Neural cell (in vitro differentiated cells): ENCODE data around the gene CDK17.

ENCODE experiments used
- CTCF ChIP-seq: fragments of 450-650 bp; IDR thresholded peaks from 2 replicates; pipeline ENCODE4 v1.5.1; 2014; ENCODE audit warnings: antibody characterized with exemption, mild to moderate bottlenecking, moderate library complexity; ENCODE audit not compliant: poor library complexity, severe bottlenecking
- EZH2 ChIP-seq: fragments of 200-600, 300-800 bp; shearing (Covaris generic), sonication (generic); IDR thresholded peaks from 2 replicates; pipeline ENCODE4 v1.6.1; 2014; ENCODE audit warnings: antibody characterized with exemption, low read length, borderline replicate concordance, mild to moderate bottlenecking; ENCODE audit not compliant: insufficient read depth, poor library complexity, severe bottlenecking
- POLR2AphosphoS5 ChIP-seq: IDR thresholded peaks from 2 replicates; pipeline ENCODE4 v1.6.1; 2012

GRCh38 chr12:96266238-96266637 is 134.0 kb downstream of the CDK17 start:
- TF ChIP-seq CTCF (no peak), POLR2AphosphoS5 (no peak), EZH2 (no peak)
